Loucy (cell line): Measurements from ENCODE around the gene MAD1L1.

ENCODE experiments used
- EZH2phosphoT487 ChIP-seq: fragments of 200-600 bp; IDR thresholded peaks from 2 replicates; pipeline ENCODE4 v1.6.1; 2018; ENCODE audit warnings: antibody characterized with exemption, mild to moderate bottlenecking, moderate library complexity, borderline replicate concordance
- TF ChIP-seq, protein P1 (sequence below): fragments of 200-600 bp; sonication (generic); conservative IDR thresholded peaks from 2 replicates; pipeline ENCODE4 v1.5.1; 2014; ENCODE audit warnings: mild to moderate bottlenecking, antibody characterized with exemption, low read length

DNA sequence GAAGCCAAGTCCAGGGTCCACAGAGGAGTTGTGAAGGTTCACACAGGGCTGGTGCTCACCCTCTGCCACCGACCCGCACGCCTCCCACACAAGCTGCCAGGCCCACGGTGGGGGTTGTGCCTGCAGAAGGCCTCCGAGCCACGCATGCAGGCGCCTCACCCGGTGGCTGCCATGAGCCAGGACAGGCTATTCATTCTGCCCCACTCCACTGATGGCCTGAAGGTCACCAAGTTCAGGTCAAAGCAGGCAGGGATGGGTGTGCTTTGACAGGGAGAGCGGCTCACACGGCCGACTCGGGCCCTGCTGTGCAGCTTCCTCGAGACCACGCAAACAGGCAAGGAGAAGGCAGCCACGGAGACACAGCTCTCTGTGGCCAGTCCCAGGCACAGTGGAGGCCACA, 143.9 kb downstream of the MAD1L1 start:
- TF ChIP-seq, protein P1, sequence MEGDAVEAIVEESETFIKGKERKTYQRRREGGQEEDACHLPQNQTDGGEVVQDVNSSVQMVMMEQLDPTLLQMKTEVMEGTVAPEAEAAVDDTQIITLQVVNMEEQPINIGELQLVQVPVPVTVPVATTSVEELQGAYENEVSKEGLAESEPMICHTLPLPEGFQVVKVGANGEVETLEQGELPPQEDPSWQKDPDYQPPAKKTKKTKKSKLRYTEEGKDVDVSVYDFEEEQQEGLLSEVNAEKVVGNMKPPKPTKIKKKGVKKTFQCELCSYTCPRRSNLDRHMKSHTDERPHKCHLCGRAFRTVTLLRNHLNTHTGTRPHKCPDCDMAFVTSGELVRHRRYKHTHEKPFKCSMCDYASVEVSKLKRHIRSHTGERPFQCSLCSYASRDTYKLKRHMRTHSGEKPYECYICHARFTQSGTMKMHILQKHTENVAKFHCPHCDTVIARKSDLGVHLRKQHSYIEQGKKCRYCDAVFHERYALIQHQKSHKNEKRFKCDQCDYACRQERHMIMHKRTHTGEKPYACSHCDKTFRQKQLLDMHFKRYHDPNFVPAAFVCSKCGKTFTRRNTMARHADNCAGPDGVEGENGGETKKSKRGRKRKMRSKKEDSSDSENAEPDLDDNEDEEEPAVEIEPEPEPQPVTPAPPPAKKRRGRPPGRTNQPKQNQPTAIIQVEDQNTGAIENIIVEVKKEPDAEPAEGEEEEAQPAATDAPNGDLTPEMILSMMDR, result no peak
- TF ChIP-seq EZH2phosphoT487, result no peak
